ENCODE measurements around the gene PPIL1.

GRCh38 chr6:36837022-36837339 is 37.6 kb downstream of the PPIL1 start:
- TF ChIP-seq CTCF (IDR thresholded peaks at IDR 0.05; ENCODE audit: low read length) (no peak), EZH2 (IDR thresholded peaks at IDR 0.05; ENCODE audit: borderline replicate concordance, low read length) (no peak)
